C4-2B (cell line): ENCODE data around the gene ELOVL6.

ENCODE experiments used
- CTCF ChIP-seq: fragments of 450-650 bp; conservative IDR thresholded peaks from 2 replicates; pipeline ENCODE4 v1.5.1; 2017; ENCODE audit warnings: mild to moderate bottlenecking
- ZFX ChIP-seq: fragments of 450-650 bp; IDR thresholded peaks from 2 replicates; pipeline ENCODE4 v1.6.1; 2017

- no peak for TF ChIP-seq CTCF
- TF ChIP-seq ZFX: no peak
These were observed 30.9 kb upstream of the ELOVL6 start for GRCh38 chr4:110229266-110229665.
